Muscle layer of colon (tissue), 2 donors: ENCODE data around the gene C11orf91.
"Not testable (repeated sequence)": the region's sequence is repeated elsewhere in the genome, so short reads cannot be mapped to it uniquely, and the experiment has no call there.

ENCODE experiments used
- H3K27ac ChIP-seq: one replicate; pipeline ENCODE4 v1.7.0; 2013; ENCODE audit warnings: low read depth, mild to moderate bottlenecking, low read length, moderate library complexity
- H3K27me3 ChIP-seq, 2 donors: one replicate each; pipeline ENCODE4 v1.7.0; 2013; ENCODE audit warnings: low read length in 2 of 2, mild to moderate bottlenecking in 2 of 2; ENCODE audit not compliant: insufficient read depth in 2 of 2, control insufficient read depth in 1 of 2
- H3K36me3 ChIP-seq: one replicate; pipeline ENCODE4 v1.7.0; 2013; ENCODE audit warnings: mild to moderate bottlenecking, low read length; ENCODE audit not compliant: insufficient read depth
- H3K4me1 ChIP-seq: one replicate; pipeline ENCODE4 v1.7.0; 2013; ENCODE audit warnings: mild to moderate bottlenecking, low read length; ENCODE audit not compliant: insufficient read depth
- H3K4me3 ChIP-seq, 2 donors: one replicate each; pipeline ENCODE4 v1.7.0; 2013; ENCODE audit warnings: low read length in 2 of 2, low read depth in 1 of 2, mild to moderate bottlenecking in 1 of 2, moderate library complexity in 1 of 2
- H3K9ac ChIP-seq: one replicate; pipeline ENCODE4 v1.7.0; 2013; ENCODE audit warnings: low read length
- H3K9me3 ChIP-seq: one replicate; pipeline ENCODE4 v1.7.0; 2013; ENCODE audit warnings: mild to moderate bottlenecking, low read length
- donor health status: abdominal sarcoma.
- donor health status: Adenocarcinoma of cecum.

Gene C11orf91

DNA sequence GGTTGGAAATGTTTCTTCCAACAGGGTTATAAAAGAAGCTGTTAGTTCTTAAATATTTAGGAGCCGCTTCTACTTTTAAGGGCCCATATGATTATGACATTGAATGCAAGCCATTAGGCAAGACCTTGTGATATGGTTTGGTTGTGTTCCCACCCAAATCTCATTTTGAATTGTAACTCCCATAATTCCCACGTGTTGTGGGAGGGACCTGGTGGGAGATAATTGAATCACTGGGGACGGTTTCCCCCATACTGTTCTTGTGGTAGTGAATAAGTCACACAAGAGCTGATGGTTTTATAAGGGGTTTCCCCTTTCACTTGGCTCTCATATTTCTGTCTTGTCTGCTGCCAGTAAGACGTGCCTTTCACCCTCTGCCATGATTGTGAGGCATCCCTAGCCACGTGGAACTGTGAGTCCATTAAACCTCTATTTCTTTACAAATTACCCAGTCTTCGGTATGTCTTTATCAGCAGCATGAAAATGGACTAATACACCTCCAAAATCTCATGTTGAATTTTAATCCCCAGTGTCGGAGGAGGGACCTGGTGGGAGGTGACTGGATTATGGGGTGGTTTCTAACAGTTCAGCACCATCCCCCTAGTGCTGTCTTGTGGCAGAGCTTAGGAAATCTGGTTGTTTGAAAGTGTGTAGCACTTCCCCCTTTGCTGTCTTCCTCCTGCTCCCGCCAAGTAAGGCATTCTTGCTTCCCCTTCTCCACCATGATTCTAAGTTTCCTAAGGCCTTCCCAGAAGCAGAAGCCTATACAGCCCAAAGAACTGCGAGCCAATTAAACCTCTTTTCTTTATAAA lies 31.3 kb upstream of the C11orf91 start:
- H3K9me3 ChIP-seq: no peaks in the 10 kb centered on the region
- no peak overlapping the region for H3K27ac ChIP-seq
- no peak overlapping the region for H3K9ac ChIP-seq
- H3K27me3 ChIP-seq: no peaks in the 10 kb centered on the region
- H3K4me1 ChIP-seq: peaks cover 18% of the 10 kb centered on the region
- no peak overlapping the region for H3K4me3 ChIP-seq
- no peaks in the 10 kb centered on the region for H3K36me3 ChIP-seq

DNA sequence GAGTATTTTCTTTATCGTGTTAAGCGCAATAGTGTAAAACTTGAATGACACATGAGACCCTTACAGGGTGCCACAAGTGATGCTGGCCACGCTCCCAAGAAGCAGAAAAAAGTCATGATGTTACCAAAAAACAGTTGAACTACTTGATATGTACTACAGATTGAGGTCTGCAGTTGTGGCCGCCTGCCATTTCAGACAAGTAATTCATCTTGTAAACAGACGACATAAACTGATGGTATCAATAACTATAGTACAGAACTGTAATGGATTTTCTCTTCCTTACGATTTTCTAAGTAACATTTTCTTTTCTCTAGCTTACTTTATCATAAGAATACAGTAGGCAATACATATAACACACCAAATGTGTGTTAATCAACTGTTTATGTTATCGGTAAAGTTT lies 30.1 kb upstream of the C11orf91 start:
- no peaks in the 10 kb centered on the region for H3K27me3 ChIP-seq
- H3K4me3 ChIP-seq: no peak overlapping the region
- no peak overlapping the region for H3K27ac ChIP-seq
- H3K9me3 ChIP-seq: no peaks in the 10 kb centered on the region
- H3K9ac ChIP-seq: no peak overlapping the region
- H3K4me1 ChIP-seq: peaks cover 14% of the 10 kb centered on the region
- no peaks in the 10 kb centered on the region for H3K36me3 ChIP-seq

DNA sequence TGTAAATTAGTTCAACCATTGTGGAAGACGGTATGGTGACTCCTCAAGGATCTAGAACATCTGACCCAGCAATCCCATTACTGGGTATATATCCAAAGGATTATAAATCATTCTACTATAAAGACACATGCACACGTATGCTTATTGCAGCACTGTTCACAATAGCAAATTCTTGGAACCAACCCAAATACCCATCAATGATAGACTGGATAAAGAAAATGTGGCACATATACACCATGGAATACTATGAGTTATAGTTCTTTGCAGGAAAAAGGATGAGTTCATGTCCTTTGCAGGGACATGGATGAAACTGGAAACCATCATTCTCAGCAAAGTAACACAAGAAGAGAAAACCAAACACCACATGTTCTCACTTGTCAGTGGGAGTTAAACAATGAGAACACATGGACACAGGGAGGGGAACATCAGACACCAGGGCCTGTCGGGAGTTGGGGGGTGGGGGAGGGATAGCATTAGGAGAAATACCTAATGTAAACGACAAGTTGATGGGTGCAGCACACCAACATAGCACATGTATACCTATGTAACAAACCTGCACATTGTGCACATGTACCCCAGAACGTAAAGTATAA lies 28.5 kb upstream of the C11orf91 start:
- H3K9me3 ChIP-seq, H3K9ac ChIP-seq, H3K36me3 ChIP-seq, H3K27me3 ChIP-seq, H3K27ac ChIP-seq, H3K4me3 ChIP-seq: not testable (repeated sequence)
- peaks cover 21% of the 10 kb centered on the region for H3K4me1 ChIP-seq

DNA sequence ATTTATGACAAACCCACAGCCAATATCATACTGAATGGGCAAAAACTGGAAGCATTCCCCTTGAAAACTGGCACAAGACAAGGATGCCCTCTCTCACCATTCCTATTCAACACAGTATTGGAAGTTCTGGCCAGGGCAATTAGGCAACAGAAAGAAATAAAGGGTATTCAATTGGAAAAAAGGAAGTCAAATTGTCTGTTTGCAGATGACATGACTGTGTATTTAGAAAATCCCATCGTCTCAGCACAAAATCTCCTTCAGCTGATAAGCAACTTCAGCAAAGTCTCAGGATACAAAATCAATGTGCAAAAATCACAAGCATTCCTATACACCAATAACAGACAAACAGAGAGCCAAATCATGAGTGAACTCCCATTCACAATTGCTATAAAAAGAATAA lies 26.9 kb upstream of the C11orf91 start:
- H3K27me3 ChIP-seq, H3K27ac ChIP-seq, H3K9me3 ChIP-seq, H3K4me3 ChIP-seq, H3K9ac ChIP-seq, H3K36me3 ChIP-seq: not testable (repeated sequence)
- peaks cover 31% of the 10 kb centered on the region for H3K4me1 ChIP-seq

DNA sequence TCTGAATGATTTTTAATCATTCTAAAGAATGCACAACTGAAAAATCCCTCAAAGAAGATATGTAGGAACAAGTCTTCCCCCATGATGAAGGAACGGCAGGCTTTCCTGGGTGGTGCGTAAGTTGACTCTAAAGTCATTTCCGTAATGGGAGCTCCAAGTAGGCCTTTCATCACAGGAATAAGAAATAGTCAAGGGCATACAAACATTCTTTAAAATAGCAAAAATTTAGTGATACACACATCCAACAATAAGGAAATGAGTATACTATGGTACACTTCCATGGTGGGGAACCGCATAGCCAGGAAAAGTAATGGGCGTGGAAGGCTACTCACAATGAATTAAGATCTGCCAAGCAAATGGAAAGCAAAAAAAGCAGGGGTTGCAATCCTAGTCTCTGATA lies 24.9 kb upstream of the C11orf91 start:
- Histone ChIP-seq H3K27ac (no peak overlapping the region), H3K27me3 (no peaks in the 10 kb centered on the region), H3K4me1 (peaks cover 46% of the 10 kb centered on the region), H3K4me3 (no peak overlapping the region), H3K9me3 (no peaks in the 10 kb centered on the region), H3K36me3 (peaks cover 11% of the 10 kb centered on the region), H3K9ac (no peak overlapping the region)

DNA sequence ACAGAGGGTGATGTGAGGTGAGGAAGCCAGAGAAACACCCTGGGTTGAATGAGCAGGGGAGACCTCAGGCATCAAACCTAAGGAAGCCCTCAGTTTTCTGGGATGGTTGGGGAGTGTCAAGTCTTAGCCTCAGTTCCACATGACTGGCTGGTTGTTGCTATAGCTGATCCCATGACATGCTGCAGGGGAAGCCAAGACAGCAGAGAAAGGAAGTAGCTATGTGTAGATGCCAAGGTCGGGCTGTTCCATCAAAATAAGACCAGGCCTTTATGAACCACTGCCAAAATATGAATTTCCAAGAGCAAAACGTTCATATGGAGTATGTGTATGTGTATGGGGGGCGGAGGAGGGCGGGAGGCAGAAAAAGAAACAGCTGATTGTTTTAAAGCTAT lies 24.0 kb upstream of the C11orf91 start:
- H3K27ac ChIP-seq: no peak overlapping the region
- H3K4me1 ChIP-seq: peaks cover 46% of the 10 kb centered on the region

DNA sequence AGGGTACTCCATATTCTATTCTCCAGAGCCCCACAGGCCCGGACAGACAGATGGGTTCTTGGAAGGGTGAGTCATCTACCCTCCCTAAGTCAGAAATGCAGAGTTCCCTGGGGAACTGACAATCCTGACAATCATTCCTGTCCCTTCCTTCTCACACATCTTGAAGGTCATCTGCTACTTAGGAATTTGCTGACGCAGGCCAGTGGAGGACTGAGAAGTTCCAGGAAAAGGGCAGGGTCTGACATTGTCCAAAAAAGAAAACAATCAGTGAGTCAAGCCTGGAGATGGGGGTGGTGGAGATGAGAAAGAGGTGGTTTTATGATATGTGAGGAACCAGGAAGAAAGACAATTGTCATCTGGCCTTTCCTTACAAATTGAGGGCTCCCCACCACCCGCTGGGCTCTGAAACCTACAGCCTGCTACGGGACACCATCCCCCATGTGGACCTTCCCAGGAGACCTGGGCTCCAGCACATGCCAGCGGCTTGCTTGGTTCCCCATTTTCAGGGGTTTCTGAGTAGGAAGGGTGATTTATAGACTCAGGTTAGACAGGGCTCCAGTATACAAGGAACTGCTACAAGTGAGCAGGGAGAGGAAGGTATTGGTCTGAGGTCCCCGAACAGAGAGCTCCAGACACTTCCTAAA lies 22.7 kb upstream of the C11orf91 start:
- Histone ChIP-seq H3K27me3 (no peaks in the 10 kb centered on the region), H3K36me3 (peaks cover 23% of the 10 kb centered on the region), H3K27ac (peak overlapping the region; percentile 39), H3K9me3 (no peaks in the 10 kb centered on the region), H3K4me3 (no peak overlapping the region), H3K4me1 (peaks cover 46% of the 10 kb centered on the region), H3K9ac (no peak overlapping the region)

More for the DNA sequence above, 24.0 kb upstream of the C11orf91 start:
- Histone ChIP-seq H3K4me3 (peak overlapping the region in 1 of 2 donors; percentile 34), H3K9me3 (no peaks in the 10 kb centered on the region), H3K27me3 (no peaks in the 10 kb centered on the region), H3K9ac (no peak overlapping the region), H3K36me3 (peaks cover 17% of the 10 kb centered on the region)

DNA sequence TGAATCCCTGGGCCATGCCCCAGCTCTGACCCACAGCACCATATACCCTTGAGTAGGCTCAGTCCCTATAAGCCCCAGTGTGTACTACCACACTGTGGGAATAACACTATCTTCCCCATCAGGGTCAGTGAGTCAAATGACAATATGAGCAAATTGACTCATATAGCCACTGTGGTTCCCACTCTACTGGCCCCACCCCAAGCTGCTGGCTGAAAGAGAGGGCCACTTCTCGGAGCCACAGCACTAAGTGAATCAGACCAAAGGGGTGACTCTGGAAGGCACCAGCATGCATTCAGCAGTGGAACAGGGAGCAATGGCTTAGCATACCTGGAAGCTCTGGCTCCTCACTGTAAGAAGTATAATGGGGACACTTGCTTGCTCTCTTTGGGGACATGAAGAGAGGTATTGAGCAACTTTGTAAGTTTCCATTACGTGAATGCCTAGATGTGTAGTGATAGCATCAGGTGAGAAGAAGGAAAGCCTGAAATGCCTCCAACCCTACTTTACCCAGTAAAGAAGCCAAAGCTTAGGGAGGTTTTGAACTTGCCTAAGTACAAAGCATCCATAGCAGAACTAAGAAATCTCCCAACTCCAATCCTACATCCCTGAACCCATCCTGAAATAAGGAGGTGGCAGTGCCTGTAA lies 22.1 kb upstream of the C11orf91 start:
- no peaks in the 10 kb centered on the region for H3K9me3 ChIP-seq
- H3K27me3 ChIP-seq: no peaks in the 10 kb centered on the region
- peaks cover 23% of the 10 kb centered on the region for H3K36me3 ChIP-seq
- H3K4me1 ChIP-seq: peaks cover 46% of the 10 kb centered on the region
- no peak overlapping the region for H3K4me3 ChIP-seq
- no peak overlapping the region for H3K9ac ChIP-seq
- H3K27ac ChIP-seq: peak overlapping the region; percentile 39

DNA sequence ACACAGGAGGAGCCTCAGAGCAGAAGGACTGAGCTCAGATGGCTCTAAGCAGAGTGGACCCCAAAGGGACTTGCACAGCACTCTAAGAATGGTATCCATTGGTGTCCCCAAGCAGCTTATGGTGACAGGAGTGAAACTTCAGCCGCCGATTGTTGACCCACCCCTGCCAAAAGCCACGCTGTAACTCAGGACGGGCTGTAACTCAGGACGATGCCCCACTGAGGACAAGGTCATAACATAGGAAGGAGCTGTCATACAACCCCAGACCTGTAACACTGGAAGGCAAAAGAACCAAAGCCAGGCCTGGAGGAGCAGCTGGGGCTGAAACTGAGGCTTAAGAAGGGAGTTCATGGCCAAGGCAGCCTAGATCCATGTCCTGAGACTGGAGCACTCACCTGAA lies 21.4 kb upstream of the C11orf91 start:
- peaks cover 29% of the 10 kb centered on the region for H3K36me3 ChIP-seq

DNA sequence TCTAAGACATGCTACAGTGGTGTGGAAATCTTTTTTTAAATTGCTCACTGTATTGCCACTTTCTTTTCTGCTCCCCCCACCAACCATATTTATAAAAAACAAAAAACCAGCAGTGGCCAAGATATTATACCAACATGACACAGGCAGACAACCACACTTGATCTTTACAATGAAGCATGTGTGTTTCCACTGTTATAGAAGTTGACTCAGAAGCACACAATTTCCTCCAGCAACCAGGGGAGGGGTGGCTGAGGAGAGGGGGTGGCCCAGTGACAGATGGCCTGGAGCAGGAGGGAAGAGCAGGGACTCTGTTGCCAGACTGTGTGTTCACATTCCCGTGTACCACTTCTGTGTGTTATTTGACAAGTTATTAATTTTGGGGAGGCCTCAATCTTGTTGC lies 20.8 kb upstream of the C11orf91 start:
- H3K4me1 ChIP-seq: peaks cover 46% of the 10 kb centered on the region
- H3K9ac ChIP-seq: no peak overlapping the region
- no peaks in the 10 kb centered on the region for H3K27me3 ChIP-seq
- H3K27ac ChIP-seq: no peak overlapping the region
- peaks cover 35% of the 10 kb centered on the region for H3K36me3 ChIP-seq
- H3K9me3 ChIP-seq: no peaks in the 10 kb centered on the region
- H3K4me3 ChIP-seq: no peak overlapping the region

More for the DNA sequence above, 21.4 kb upstream of the C11orf91 start:
- Histone ChIP-seq H3K27me3 (no peaks in the 10 kb centered on the region), H3K9me3 (no peaks in the 10 kb centered on the region), H3K4me3 (no peak overlapping the region), H3K9ac (no peak overlapping the region), H3K27ac (no peak overlapping the region), H3K4me1 (peaks cover 46% of the 10 kb centered on the region)

DNA sequence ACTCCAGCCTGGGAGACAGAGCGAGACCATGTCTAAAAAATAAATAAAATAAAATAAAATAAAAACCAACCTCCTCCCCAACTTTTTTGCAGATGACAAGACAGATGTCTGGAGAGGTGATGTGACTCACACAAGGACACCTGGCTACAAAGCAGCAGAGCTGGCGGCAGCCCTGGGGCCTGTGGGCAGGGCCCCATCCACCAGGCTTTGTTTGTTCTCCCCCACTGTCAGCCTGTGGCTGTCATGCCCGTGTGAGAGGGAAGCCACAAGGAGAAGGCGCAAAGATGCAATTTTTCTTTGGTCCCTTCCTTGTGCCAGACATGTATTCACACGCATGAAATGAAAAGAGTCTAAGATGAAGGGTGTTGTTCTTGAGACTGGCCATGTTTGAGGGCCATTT lies 19.0 kb upstream of the C11orf91 start:
- peaks cover 35% of the 10 kb centered on the region for H3K36me3 ChIP-seq

More for the DNA sequence above, 19.0 kb upstream of the C11orf91 start:
- no peaks in the 10 kb centered on the region for H3K9me3 ChIP-seq
- peaks cover 35% of the 10 kb centered on the region for H3K4me1 ChIP-seq
- no peaks in the 10 kb centered on the region for H3K27me3 ChIP-seq
- no peak overlapping the region for H3K4me3 ChIP-seq
- H3K9ac ChIP-seq: no peak overlapping the region
- no peak overlapping the region for H3K27ac ChIP-seq
